Gastroesophageal sphincter (tissue), 3 donors: ENCODE measurements around the gene IDNK.

Experiments used
- CTCF ChIP-seq, 4 experiments: fragments of 200-600 bp in 2 of 4; fragments of 450-650 bp in 2 of 4; sonication (generic) in 1 of 4; IDR thresholded peaks; one replicate each; pipeline ENCODE4 v1.5.1; 2017 to 2019; ENCODE audit warnings: antibody characterized with exemption in 4 of 4, mild to moderate bottlenecking in 2 of 4, moderate library complexity in 2 of 4
- POLR2A ChIP-seq, 2 donors: fragments of 450-650 bp; IDR thresholded peaks; one replicate each; pipeline ENCODE4 v1.6.1; 2017; ENCODE audit warnings: antibody characterized with exemption in 2 of 2, mild to moderate bottlenecking in 2 of 2, moderate library complexity in 1 of 2
- POLR2AphosphoS5 ChIP-seq: sonication (generic); formaldehyde crosslinking; IDR thresholded peaks from one replicate; pipeline ENCODE4 v1.6.1; 2017; ENCODE audit warnings: antibody characterized with exemption

- TF ChIP-seq CTCF (IDR thresholded peaks at IDR 0.05) (no peak), POLR2AphosphoS5 (no peak), POLR2A (IDR thresholded peaks at IDR 0.05) (no peak)
Observed at GRCh38 chr9:83588256-83588655, 34.7 kb upstream of the IDNK start.
